ELF-1 (cell line): ENCODE results near the gene TMEM144.
"Not testable (repeated sequence)": the region's sequence is repeated elsewhere in the genome, so short reads cannot be mapped to it uniquely, and the experiment has no call there.

Experiments used
- DNase-seq: peaks from one replicate; pipeline ENCODE4 v3.0.0-alpha.2; 2016; ENCODE audit warnings: low read depth, low spot score

Gene TMEM144

DNA sequence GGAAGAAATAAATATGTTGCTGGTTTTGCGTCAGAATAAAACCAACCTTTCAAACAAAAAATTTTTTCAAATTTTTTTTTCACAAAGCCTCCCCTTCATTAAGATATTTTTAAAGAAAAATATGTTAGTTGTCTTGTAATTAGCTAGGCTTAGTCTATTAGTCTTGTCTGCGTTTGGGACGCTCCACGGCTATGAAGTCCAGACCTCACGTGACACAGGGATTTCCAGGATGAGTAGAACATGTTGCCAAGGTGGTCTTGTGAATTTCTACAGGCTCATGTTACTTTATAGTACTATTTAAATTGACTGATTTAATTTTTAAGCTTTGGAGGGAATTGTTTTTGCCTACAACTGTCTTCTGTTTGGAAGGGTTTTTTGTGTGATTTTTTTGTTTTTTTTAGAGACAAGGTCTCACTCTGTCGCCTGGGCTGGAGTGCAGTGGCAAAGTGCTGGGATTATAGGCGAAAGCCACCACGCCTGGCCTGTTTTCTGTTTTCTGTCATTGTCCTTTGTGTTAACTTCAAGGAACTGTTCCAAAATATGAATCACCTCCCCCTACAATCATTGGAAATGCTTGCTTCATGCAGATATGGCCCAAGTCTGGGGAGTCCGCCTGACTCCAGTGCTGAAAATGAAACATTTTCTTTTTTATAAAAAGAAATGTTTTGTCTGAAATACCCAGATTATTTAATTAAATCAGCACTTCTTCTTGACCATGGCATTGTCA lies 26.2 kb downstream of the TMEM144 start:
- no peak for DNase-seq

DNA sequence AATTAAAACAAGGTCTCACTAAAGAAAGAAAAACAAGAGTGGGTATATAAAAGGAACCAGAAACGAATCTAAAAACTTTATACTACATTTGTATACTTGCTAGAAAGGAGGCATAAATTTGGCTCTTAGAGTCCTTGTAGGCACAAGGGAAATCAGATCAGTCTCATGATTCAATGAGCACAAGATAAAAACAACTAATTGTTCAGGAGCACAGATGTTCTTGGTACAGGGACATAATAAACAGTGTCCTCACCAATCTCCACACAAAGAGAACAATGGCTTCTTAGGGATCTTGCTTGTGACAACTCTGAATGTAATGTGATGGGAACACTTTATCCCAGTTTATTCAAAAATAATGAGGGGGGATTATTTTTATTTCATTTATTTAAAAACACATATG lies 28.3 kb downstream of the TMEM144 start:
- DNase-seq: no peak

DNA sequence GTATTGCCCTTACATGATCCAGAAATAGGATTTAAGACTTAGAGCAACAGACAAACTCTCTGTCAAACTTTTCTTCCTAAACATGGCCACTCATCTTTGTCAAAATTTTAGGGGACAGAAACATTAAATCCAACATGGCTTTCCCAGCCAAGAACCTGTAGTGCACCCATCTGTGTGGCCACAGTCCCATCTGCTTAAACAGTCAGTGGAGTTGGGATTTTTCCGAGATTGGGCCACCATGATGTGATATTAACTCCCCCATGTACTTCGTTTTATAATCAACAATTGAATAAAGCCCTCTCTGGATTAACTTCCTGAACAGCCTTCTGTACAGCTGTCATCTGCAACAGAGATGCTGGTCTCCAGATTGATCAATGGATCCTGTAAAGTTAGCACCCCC lies 28.9 kb downstream of the TMEM144 start:
- DNase-seq: no peak

DNA sequence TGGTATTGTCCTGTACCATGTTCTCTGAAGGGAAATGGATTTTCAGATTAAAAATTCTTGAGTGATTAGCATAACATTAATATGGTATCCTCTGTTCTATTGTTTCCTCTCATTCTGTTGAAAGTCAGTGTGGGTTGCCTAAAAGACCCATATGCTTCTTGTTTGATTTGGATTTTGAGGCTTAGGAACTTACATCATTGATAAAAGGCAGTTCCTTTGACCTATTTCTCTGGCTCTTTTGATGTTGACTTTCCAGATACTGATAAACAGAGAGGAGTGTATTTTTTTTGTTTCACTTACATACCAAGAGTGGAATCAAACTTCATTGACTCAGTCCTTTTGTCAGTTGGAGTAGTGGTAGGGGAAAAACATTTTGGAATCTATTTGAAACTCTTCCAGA lies 32.8 kb downstream of the TMEM144 start:
- DNase-seq: no peak

DNA sequence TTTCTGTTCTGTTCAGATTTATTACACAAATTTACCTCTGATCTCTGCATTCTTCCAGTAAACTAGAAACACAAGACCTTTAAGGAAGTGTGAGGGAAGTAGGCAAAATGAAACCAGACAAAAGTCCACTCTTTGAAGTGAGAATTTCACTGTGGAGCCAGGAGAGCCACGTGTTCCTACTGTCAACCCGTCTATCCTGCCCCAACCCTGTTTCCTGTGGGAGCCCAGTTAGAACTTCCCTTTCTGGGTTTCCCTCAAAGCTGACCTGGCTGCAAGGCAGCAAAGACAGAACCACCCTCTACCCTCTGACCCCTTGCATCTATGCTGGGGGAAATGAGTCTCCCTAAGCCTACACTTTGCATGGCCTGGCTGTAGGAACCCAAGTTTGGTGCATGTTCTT lies 40.0 kb downstream of the TMEM144 start:
- DNase-seq: no peak

DNA sequence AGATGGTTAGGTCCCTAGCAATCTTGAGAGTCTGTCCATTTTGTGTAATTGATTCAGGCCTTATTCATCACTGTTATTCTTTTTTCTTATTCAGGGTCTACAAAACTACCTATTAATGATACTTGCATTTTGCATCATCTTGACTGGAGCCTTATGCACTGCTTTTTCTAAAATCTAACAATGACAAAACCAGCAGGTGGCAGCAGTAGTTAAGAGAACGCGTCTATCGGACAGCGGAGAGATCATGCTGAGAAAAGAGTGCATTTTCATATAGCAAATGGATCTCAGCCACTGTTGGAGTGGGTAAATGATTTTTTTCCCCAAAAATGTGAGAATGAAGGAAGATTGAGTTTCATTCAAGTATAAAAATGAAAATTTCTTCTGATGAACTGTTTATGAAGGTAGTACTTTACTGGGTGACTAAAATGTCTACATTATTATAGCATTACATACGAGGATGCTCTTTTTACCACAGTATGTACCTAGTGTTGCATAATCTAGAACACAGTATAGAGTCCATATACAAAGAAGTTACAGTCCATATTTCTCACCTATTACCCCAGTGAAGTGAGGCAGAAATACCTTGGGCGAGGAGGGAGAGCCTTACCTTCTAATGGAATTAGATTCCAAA lies 43.2 kb downstream of the TMEM144 start:
- DNase-seq: peak; percentile 17

DNA sequence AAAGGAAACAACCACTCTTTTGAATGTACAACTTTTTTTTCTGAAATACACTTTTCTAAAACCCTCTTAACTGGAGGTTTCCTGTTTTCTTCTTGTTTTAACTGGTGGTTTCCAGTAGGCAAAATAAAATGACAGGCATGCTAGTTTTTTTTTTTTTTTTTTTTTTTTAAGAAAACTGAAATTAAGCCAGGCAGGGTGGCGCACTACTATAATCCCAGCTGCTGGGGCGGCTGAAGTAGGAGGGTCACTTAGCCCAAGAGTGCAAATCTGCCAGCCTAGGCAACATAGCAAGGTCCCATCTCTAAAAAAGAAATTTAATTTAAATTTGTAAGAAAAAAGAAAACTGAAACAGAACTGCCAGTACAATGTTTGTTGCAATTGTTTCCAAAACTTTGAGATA lies 44.0 kb downstream of the TMEM144 start:
- DNase-seq: no peak

DNA sequence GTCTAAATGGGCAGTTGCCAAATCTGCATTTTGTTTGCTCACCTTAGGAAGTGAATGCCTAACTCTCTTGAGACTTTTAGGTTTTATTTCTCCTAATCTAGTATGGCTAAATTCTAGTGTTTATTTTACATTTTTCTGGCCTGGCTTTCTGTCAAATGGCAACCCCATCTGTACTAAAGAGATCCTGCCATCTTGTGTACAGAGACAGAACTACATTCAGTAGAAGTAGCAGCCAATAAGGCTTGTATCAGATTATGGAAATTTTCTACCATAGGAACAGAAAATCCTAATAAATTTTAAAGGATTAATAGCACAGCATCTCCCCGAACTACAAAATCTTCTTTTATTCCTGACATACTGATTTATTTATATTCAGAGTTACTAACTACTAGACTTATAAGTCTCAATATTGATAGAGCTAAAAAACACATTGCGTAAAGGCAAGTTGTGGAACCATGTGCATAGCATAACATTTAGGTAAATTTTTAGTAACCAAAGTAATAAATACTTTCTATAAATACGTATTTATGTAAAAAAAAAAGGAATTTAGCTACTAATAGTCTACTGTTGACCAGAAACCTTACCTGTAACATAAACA lies 45.5 kb downstream of the TMEM144 start:
- no peak for DNase-seq

DNA sequence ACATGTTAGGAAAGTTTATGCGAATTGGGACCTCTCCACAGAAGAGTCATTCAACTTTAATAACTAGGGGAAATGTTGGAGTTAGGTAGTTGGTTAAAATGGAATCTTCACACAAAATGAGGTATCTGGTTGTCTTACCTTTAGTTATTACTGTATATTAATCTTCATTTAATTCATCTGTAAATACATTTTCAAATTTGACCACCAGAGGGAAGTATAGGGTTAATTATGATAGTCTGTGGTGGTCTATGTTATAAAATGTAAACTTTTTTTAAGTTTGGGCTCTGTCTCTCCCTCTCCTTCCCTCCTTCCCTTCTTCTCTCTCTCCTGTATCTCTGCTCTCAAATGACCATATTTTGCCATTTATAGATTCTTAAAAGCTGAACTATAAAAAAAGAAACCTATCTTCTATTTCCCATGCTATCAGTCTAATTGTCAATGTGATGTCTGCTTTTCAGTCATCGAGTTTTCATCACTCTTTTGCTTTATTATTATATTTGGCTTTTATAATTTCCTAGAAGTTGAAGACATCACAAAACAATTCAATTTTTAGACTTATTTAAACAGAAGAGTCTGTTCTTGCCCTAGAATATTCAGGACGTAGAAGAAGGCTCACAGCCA lies 49.8 kb downstream of the TMEM144 start:
- DNase-seq: no peak

DNA sequence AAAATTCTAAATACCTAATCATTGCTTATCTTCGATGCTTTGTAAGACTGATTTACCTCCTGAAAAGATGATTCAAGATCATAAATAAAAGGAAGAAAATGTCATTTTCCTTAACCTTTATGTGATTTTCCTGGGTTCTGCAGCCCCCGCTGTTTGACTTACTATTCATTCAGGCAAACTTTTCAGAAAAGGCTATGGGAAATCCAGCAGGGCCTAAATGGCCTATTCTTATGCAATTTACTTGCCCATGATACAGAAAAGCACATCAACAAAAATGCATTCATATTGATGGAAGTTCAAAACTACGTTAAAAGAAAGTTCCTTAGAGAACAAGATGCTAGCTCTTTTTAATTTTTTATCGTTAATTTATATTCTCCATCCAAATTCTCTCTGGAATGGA lies 51.2 kb downstream of the TMEM144 start:
- no peak for DNase-seq

DNA sequence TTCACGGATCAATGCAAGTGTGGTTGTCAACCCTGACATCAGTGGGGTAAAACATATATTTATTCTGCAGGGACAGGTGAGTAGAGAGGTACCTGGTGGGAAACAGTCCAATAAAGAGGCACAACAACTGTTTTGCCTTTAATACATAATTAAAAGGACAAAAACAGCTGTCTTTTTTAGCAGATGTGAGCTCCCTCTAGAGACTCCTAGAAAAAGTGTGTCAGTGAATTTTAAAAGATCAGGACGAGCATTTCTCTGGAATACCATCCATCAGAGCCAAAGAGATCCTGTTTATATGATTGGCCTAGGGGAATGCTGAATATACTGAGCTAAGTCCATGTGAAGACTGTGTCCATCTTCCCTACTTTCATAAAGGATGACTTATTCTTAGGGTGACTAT lies 58.3 kb downstream of the TMEM144 start:
- DNase-seq: no peak

DNA sequence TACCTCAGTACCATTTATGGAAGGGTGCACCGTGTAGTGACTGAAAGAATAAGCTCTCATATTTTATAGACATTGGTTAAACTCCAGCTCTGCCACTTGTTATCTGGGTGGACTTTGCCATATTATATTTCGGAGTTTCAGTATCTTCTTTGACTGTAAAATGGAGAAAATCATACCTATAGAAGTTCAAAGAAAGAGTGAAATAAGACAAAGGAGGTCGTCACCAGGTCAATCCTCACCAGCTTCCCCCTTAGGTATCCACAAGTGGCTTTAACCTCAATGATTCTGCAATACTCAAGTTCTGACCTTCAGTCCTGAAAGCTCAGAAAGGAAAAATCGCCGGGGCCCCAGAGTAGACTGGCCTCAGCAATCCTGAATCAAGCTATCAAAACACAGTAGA lies 64.3 kb downstream of the TMEM144 start:
- no peak for DNase-seq

DNA sequence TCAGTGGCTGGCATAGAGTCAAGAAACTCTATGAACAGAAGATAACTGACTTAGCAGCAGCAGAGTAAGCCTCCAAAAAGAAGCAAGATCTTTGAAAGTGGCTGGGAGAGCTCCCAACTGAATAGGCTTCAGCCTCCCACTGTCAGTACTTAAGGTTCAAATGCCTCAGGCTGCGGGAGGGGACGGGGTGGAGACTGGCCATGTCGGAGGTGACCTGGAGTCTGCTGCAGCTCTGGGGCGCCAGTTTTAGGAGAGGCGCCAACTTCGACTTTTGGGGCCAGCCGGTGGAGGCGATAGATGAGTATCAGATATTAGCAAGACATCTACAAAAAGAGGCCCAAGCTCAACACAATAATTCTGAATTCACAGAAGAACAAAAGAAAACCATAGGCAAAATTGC lies 67.3 kb downstream of the TMEM144 start:
- DNase-seq: no peak

DNA sequence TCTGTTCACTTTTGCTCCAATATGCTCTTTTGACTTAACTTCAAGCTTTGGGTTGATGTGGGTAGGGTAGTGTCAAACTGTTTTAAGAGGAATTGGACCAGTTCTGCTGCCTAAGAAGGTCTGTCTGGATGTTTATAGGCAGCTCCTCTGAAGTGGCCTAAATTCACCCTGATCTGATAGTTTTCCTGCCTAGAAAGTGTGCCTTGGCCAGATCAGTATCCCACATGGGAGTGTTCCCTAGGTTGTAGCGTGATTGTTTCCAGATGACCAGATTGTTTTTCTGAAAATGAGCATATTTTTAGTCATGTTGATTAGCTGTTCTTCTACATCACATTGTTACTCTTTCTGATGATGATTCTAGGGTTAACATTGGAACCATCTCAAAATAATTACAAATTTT lies 68.8 kb downstream of the TMEM144 start:
- DNase-seq: not testable (repeated sequence)

DNA sequence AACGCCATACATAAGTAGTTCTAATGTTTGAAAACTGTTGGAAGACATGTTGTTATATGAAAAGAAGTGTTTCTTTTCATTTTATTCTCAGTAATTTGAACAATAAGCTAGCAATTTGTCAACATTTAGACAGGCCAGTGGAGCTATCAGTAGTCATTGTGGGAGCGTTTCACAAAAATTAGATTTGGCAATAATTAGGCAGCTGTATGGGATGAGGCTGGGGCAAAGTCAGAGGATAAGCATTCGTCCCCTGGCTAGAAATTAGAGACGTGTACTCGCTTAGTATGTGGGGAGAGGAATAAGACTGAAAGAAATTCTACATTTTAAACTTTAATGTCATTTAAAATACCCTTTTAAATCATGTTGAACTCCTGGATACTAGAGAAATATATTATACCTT lies 70.6 kb downstream of the TMEM144 start:
- DNase-seq: no peak

DNA sequence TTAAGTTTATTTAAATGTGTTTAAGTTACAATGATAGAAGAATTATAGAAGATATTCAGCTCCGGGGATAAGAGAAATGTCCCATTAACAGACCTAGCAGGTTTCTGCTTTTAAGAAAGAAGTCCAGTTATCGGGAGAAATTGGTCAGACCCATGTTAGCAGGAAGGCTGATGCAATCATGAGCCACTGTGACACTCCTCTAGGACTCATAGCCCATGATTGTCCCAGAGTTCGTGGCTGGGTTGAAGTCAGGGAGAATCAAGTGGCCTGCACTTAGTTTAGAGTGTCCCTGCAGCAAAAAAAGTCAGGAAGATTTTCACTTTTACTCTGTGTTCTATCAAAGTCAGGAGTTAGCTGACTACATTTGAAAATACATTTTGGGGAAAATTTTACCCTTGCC lies 72.0 kb downstream of the TMEM144 start:
- no peak for DNase-seq

DNA sequence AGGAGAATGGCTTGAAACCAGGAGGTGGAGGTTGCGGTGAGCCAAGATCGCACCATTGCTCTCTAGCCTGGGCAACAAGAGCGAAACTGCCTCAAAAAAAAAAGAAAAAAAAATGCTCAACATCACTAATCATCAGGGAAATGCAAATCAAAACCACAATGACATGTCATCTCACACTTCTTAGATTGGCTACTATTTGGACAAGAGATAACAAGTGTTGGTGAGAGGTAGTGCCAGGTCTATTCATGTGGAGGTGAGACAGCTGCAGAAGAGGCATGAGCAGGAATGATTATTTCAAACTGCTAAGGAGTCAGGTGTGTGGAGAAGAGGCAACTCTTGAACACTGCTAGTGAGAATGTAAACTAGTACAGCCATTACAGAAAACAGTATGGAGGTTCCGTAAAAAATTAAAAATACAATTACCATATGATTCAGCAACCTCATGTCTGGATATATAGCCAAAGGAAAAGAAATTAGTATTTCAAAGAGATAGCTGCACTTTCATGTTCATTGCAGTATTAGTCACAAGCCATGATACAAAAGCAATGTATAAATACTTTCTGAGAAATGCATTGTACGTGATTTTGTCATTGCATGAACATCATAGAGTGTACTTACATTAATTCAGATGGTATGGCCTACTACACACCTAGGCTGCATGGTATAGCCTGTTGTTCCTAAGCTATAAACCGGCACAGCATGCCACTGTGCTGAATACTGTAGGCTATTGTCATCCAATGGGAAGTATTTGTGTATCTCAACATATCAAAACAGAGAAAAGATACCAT lies 75.3 kb downstream of the TMEM144 start:
- DNase-seq: no peak

DNA sequence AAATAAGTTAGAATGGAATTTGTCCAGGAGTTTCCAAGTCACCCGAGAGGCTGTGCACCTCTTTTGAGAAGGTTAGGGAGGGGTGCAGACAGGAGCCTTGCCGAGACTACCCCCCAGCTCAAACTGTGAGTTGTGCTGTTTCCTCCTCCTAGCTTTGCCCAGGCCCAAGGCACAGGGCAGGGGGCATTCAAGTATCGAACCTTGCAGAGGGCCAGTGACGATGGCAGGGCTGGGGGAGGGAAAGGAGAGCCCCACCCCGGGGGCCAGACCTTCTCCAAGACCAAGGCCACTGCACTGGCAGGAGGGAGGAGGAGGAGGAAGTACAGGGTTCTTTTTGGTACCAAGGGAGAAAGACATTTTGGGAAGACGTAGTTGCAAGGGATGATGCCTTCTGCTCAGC lies 80.6 kb downstream of the TMEM144 start:
- no peak for DNase-seq

DNA sequence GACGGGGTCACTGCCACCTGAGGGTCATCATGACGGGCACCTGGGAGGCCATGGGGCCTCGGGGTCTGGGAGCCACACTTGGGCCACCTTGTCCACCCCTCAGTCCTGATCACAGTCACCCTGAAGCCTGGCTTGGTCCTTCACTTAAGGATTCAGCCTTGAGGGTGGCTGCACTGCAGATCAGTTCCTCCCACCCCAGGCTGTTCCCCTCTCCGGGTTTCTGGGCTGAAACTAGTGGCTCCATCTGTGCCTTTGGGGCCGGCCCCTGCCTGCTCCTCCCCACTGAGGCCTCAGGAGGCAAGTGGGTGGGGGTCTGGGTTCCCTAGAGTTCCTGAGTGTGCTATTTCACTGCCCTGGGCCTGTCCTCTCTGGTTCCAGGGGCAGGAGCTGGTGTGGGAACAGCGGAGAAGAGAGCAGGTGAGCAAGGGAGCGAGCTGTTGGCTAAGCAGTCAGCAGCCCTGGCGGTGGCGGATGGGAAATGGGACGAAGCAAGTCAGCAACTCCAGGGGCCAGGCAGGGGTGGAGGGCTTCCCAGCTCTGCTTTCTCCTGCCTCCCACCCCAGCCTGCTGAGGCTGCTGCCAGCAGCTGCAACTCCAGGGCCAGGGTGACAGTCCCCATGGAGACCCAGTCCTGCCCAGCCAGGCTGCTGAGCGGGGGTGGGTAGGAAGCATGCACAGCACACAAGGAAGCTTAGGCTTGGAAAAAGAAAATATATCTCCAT lies 81.2 kb downstream of the TMEM144 start:
- DNase-seq: no peak

DNA sequence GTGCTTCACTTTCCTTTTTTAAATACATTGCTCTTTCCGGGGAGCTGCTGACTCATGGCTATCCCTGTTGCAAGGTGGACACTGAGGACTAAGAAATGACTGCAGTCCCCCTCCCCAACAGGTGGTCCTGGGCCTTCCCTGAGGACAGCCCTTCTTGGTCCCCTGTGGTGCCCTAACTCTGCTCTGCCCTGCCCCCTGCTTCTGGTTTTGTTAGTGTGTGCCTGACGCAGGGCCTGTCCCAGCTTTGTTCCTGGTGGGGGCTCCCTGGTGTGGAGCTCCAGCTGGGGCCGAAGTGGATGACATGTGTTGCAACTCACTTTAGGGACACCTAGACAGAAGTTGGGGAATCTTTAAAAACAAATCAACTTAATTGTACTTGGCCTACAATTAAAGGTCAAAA lies 81.9 kb downstream of the TMEM144 start:
- DNase-seq: no peak

DNA sequence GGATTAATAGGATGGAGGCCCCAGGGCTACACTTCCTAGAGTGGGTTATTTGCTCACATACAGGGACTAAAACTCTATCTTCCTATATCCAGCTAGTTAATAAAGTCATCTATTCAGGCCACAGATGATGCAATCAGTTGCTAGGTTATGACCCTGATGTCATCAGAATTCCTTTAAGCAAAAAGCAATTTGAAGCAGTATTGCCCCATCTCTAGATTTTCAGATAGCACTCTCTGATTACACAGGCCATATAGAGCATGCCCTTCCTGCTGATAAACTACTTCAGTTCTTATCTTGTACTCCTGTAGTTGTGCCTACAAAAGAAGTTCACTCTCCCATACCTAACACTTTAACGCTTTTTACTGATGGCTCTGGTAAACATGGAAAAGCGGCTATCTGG lies 84.8 kb downstream of the TMEM144 start:
- no peak for DNase-seq
